CD14-positive monocyte (primary cell): ENCODE measurements around the gene ZDHHC24. TPM values are rescaled to one million over a fixed set of nuclear protein-coding genes. Genes with fewer than 3 reads are reported as not detected.

Experiments used
- DNase-seq, 3 donors: peaks; one replicate each; pipeline ENCODE4 v3.0.0-alpha.2; 2011 to 2022
- H2AFZ ChIP-seq: 2 replicates; pipeline ENCODE4 v1.6.0; 2012; ENCODE audit warnings: mild to moderate bottlenecking, low read depth, low read length, inconsistent platforms; ENCODE audit not compliant: insufficient read depth, poor library complexity, severe bottlenecking
- H3K27ac ChIP-seq, 2 donors: 1 replicate in 1 of 2; 2 replicates in 1 of 2; pipeline ENCODE4 v1.5.1; 2012 to 2013; ENCODE audit warnings: low read length in 2 of 2, control low read depth in 1 of 2, inconsistent platforms in 1 of 2, low read depth in 1 of 2, mild to moderate bottlenecking in 1 of 2
- H3K27me3 ChIP-seq, 2 donors: one replicate each; pipeline versions ENCODE4 v1.6.0 to v1.6.1; 2011 to 2013; ENCODE audit warnings: low read length in 2 of 2; ENCODE audit not compliant: control insufficient read depth in 2 of 2, insufficient read depth in 2 of 2
- H3K36me3 ChIP-seq, 2 donors: replicated peaks in 1 of 2; 1 replicate in 1 of 2; 2 replicates in 1 of 2; pipeline versions ENCODE4 v1.5.1 to v1.6.1; 2012 to 2013; ENCODE audit warnings: low read length in 2 of 2, control low read depth in 1 of 2, inconsistent platforms in 1 of 2, mild to moderate bottlenecking in 1 of 2; ENCODE audit not compliant: insufficient read depth in 2 of 2, control insufficient read depth in 1 of 2
- H3K4me1 ChIP-seq, 2 donors: 1 replicate in 1 of 2; 2 replicates in 1 of 2; pipeline versions ENCODE4 v1.5.1 to v1.6.1; 2012 to 2013; ENCODE audit warnings: low read length in 2 of 2, control low read depth in 1 of 2, inconsistent platforms in 1 of 2, mild to moderate bottlenecking in 1 of 2, moderate library complexity in 1 of 2; ENCODE audit not compliant: insufficient read depth in 2 of 2, control insufficient read depth in 1 of 2
- H3K4me2 ChIP-seq: replicated peaks from 2 replicates; pipeline ENCODE3; 2012; ENCODE audit warnings: low read length, moderate library complexity, mild to moderate bottlenecking; ENCODE audit not compliant: poor library complexity, severe bottlenecking; ENCODE audit errors: extremely low read depth
- H3K4me3 ChIP-seq, 3 experiments: fragments of 200-600 bp in 1 of 3; sonication (generic) in 1 of 3; replicated peaks in 1 of 3; 1 replicate in 2 of 3; 2 replicates in 1 of 3; pipeline ENCODE4 v1.5.1; 2011 to 2013; ENCODE audit warnings: low read length in 3 of 3, mild to moderate bottlenecking in 3 of 3, control low read depth in 2 of 3, low read depth in 2 of 3, inconsistent platforms in 1 of 3, moderate library complexity in 1 of 3
- H3K79me2 ChIP-seq: 2 replicates; pipeline ENCODE4 v1.6.0; 2012; ENCODE audit warnings: mild to moderate bottlenecking, control low read depth, inconsistent platforms, low read length, moderate library complexity; ENCODE audit not compliant: insufficient read depth
- H3K9ac ChIP-seq: 2 replicates; pipeline ENCODE4 v1.6.0; 2017; ENCODE audit warnings: low read length, mild to moderate bottlenecking; ENCODE audit not compliant: insufficient read depth, poor library complexity, severe bottlenecking
- H3K9me3 ChIP-seq, 2 donors: replicated peaks in 1 of 2; 1 replicate in 1 of 2; 2 replicates in 1 of 2; pipeline versions ENCODE4 v1.5.1 to v1.6.1; 2012 to 2013; ENCODE audit warnings: low read length in 2 of 2, control low read depth in 1 of 2; ENCODE audit not compliant: control insufficient read depth in 1 of 2, insufficient read depth in 1 of 2
- H4K20me1 ChIP-seq: 2 replicates; pipeline ENCODE4 v1.6.0; 2012; ENCODE audit warnings: mild to moderate bottlenecking, low read length, control low read depth, moderate library complexity; ENCODE audit not compliant: insufficient read depth
- H3K27ac Mint-ChIP-seq, 7 donors: one replicate each; pipeline ENCODE4 v1.8.0; 2020; ENCODE audit warnings: mild to moderate bottlenecking in 7 of 7, mixed read lengths in 7 of 7, moderate library complexity in 6 of 7, inconsistent platforms in 2 of 7
- H3K27me3 Mint-ChIP-seq, 3 donors: one replicate each; pipeline ENCODE4 v1.8.0; 2021 to 2022; ENCODE audit warnings: low read depth in 3 of 3, mild to moderate bottlenecking in 3 of 3, mixed read lengths in 3 of 3, moderate library complexity in 3 of 3, inconsistent platforms in 1 of 3
- H3K36me3 Mint-ChIP-seq, 2 donors: one replicate each; pipeline ENCODE4 v1.8.0; 2020; ENCODE audit warnings: mixed read lengths in 2 of 2, inconsistent platforms in 1 of 2, mild to moderate bottlenecking in 1 of 2
- H3K4me1 Mint-ChIP-seq: one replicate; pipeline ENCODE4 v1.8.0; 2020; ENCODE audit warnings: mild to moderate bottlenecking, mixed read lengths
- H3K4me3 Mint-ChIP-seq, 2 donors: one replicate each; pipeline ENCODE4 v1.8.0; 2020; ENCODE audit warnings: mild to moderate bottlenecking in 2 of 2, mixed read lengths in 2 of 2, moderate library complexity in 1 of 2
- H3K9me3 Mint-ChIP-seq, 7 donors: one replicate each; pipeline ENCODE4 v1.8.0; 2020 to 2022; ENCODE audit warnings: mixed read lengths in 7 of 7, mild to moderate bottlenecking in 6 of 7, moderate library complexity in 6 of 7, inconsistent platforms in 2 of 7
- CTCF ChIP-seq: fragments of 200-600 bp; IDR thresholded peaks from one replicate; pipeline ENCODE4 v1.8.0; 2022; ENCODE audit warnings: antibody characterized with exemption, mild to moderate bottlenecking
- WGBS: methylation state at CpG from one replicate; pipeline ENCODE4 v1.1.5; 2013; ENCODE audit warnings: missing lambda C conversion rate; ENCODE audit not compliant: insufficient coverage; 5-methylcytosine and 5-hydroxymethylcytosine counted together
- intact Hi-C, 2 donors: fragments of 100-400 bp; cut with micrococcal nuclease; formaldehyde crosslinking; loops; one replicate each; pipeline versions ENCODE4 v1.15.0 to v1.15.1; 2023
- polyA plus RNA-seq, 3 donors: library from polyadenylated mRNA; depleted of rRNA in 1 of 3; unstranded in 2 of 3; stranded (reverse) in 1 of 3; fragments of 300-500 nt in 2 of 3; fragments of >200 nt in 1 of 3; fragmentation: Illumina TruSeq in 2 of 3; gene quantifications; 1 replicate in 2 of 3; 2 replicates in 1 of 3; pipeline ENCODE4 v1.2.3, GENCODE V29; 2012 to 2021

Gene ZDHHC24
- polyA plus RNA-seq, 3 donors = 10.9 to 14.0 (median 11.9) TPM

GRCh38 chr11:66505276-66505816, 40.5 kb downstream of the ZDHHC24 start:
- intact Hi-C loops = no loop called here
- H3K4me2 ChIP-seq = no peak overlapping the region
- H2AFZ ChIP-seq = no peak overlapping the region
- H3K4me3 ChIP-seq = no peak overlapping the region
- no peak for DNase-seq
- H3K9me3 Mint-ChIP-seq = no peaks in the 10 kb centered on the region
- no peak overlapping the region for H3K27ac Mint-ChIP-seq
- H3K4me1 ChIP-seq = peaks cover 3 to 13% of the 10 kb centered on the region in 2 donors
- no peak for TF ChIP-seq CTCF
- H3K27me3 ChIP-seq = no peaks in the 10 kb centered on the region
- H3K9ac ChIP-seq = no peak overlapping the region
- peaks cover 15 to 30% of the 10 kb centered on the region in 2 donors for H3K36me3 ChIP-seq
- WGBS = 100% methylated on average over 1 of the region's 1 CpG
- H3K4me1 Mint-ChIP-seq = peaks cover 8% of the 10 kb centered on the region
- peaks cover 40 to 57% of the 10 kb centered on the region in 2 donors for H3K36me3 Mint-ChIP-seq
- H4K20me1 ChIP-seq = no peaks in the 10 kb centered on the region
- H3K9me3 ChIP-seq = no peaks in the 10 kb centered on the region
- H3K4me3 Mint-ChIP-seq = no peak overlapping the region
- no peaks in the 10 kb centered on the region for H3K27me3 Mint-ChIP-seq
- H3K27ac ChIP-seq = no peak overlapping the region
- no peaks in the 10 kb centered on the region for H3K79me2 ChIP-seq

- Histone ChIP-seq H3K79me2 (no peaks in the 10 kb centered on the region), H4K20me1 (no peaks in the 10 kb centered on the region), H3K36me3 (peaks cover 42 to 69% of the 10 kb centered on the region in 2 donors), H3K4me3 (no peak overlapping the region), H3K4me2 (no peak overlapping the region), H3K27me3 (no peaks in the 10 kb centered on the region), H2AFZ (no peak overlapping the region), H3K27ac (no peak overlapping the region), H3K9me3 (no peaks in the 10 kb centered on the region), H3K4me1 (no peaks in the 10 kb centered on the region), H3K9ac (no peak overlapping the region)
- no CpG with 5 or more reads among the region's 5 CpGs for WGBS
- no peak for TF ChIP-seq CTCF
- H3K27me3 Mint-ChIP-seq = no peaks in the 10 kb centered on the region
- H3K9me3 Mint-ChIP-seq = no peaks in the 10 kb centered on the region
- H3K27ac Mint-ChIP-seq = peak overlapping the region in 1 of 7 donors; percentile 29
- peaks cover 45 to 71% of the 10 kb centered on the region in 2 donors for H3K36me3 Mint-ChIP-seq
- intact Hi-C loops = no loop called here
- no peak overlapping the region for H3K4me3 Mint-ChIP-seq
- no peak for DNase-seq
- no peaks in the 10 kb centered on the region for H3K4me1 Mint-ChIP-seq
Measured at GRCh38 chr11:66498506-66498905, 47.3 kb downstream of the ZDHHC24 start.
